GM21526 (cell line): ENCODE measurements around the gene KAZN.

Experiments
- ATAC-seq: cut with Tn5 transposase; IDR thresholded peaks from one replicate; pipeline ENCODE4 v1.9.1; 2021; ENCODE audit warnings: moderate library complexity; ENCODE audit not compliant: unreplicated experiment, low FRiP score

Gene KAZN

GRCh38 chr1:14782741-14783591 is 184.5 kb downstream of the KAZN start:
- no peak for ATAC-seq

GRCh38 chr1:14783592-14783886 is 185.1 kb downstream of the KAZN start:
- ATAC-seq: no peak

- ATAC-seq: no peak
These were observed 186.6 kb downstream of the KAZN start for GRCh38 chr1:14784790-14785773.

- ATAC-seq: no peak
These were observed 187.7 kb downstream of the KAZN start for GRCh38 chr1:14786109-14786675.

- no peak for ATAC-seq
These were observed 188.2 kb downstream of the KAZN start for GRCh38 chr1:14786681-14787080.

- ATAC-seq: no peak
These were observed 189.1 kb downstream of the KAZN start for GRCh38 chr1:14787604-14788003.

- ATAC-seq: no peak
These were observed 189.6 kb downstream of the KAZN start for GRCh38 chr1:14788080-14788479.

- ATAC-seq: no peak
These were observed 192.5 kb downstream of the KAZN start for GRCh38 chr1:14790982-14791381.

GRCh38 chr1:14791654-14792053 is 193.2 kb downstream of the KAZN start:
- ATAC-seq: no peak

- ATAC-seq: no peak
These were observed 195.8 kb downstream of the KAZN start for GRCh38 chr1:14794136-14794768.

GRCh38 chr1:14794906-14795305 is 196.4 kb downstream of the KAZN start:
- no peak for ATAC-seq

- no peak for ATAC-seq
These were observed 197.1 kb downstream of the KAZN start for GRCh38 chr1:14795589-14795988.

- no peak for ATAC-seq
These were observed 201.5 kb downstream of the KAZN start for GRCh38 chr1:14800014-14800413.

- no peak for ATAC-seq
These were observed 202.1 kb downstream of the KAZN start for GRCh38 chr1:14800500-14801076.

- no peak for ATAC-seq
These were observed 204.7 kb downstream of the KAZN start for GRCh38 chr1:14803002-14803789.

- ATAC-seq: no peak
These were observed 206.1 kb downstream of the KAZN start for GRCh38 chr1:14804626-14805025.

- ATAC-seq: no peak
These were observed 208.3 kb downstream of the KAZN start for GRCh38 chr1:14806772-14807171.

GRCh38 chr1:14808768-14809167 is 210.3 kb downstream of the KAZN start:
- no peak for ATAC-seq

GRCh38 chr1:14809191-14809981 is 210.9 kb downstream of the KAZN start:
- no peak for ATAC-seq
